SU-DHL-6 (cell line): ENCODE results near the gene LGALS9.

Source experiments
- H2AFZ ChIP-seq: fragments of 200-600 bp; sonication (generic); 2 replicates; pipeline ENCODE4 v1.6.1; 2014; ENCODE audit warnings: low read depth, mild to moderate bottlenecking, moderate library complexity, mixed read lengths, antibody characterized with exemption, low read length; ENCODE audit not compliant: severe bottlenecking
- H3F3A ChIP-seq: fragments of 200-600 bp; shearing (Covaris generic); 2 replicates; pipeline ENCODE4 v1.6.0; 2016; ENCODE audit warnings: antibody characterized with exemption, mild to moderate bottlenecking; ENCODE audit not compliant: insufficient read depth
- H3K27ac ChIP-seq: fragments of 200-600 bp; sonication (generic); 2 replicates; pipeline ENCODE4 v1.5.1; 2016; ENCODE audit warnings: low read depth, mild to moderate bottlenecking, low read length, moderate library complexity, mixed read lengths
- H3K27me3 ChIP-seq: fragments of 200-600 bp; sonication (generic), shearing (Covaris generic); 2 replicates; pipeline ENCODE4 v1.6.0; 2014; ENCODE audit warnings: mild to moderate bottlenecking, low read length
- H3K36me3 ChIP-seq: fragments of 200-600 bp; sonication (generic); 2 replicates; pipeline ENCODE4 v1.6.1; 2014; ENCODE audit warnings: mild to moderate bottlenecking, low read length, mixed read lengths
- H3K4me2 ChIP-seq: fragments of 300-600, 200-600 bp; shearing (Covaris generic), sonication (generic); 2 replicates; pipeline ENCODE4 v1.6.0; 2014; ENCODE audit warnings: low read length, low read depth, mild to moderate bottlenecking; ENCODE audit not compliant: poor library complexity, severe bottlenecking
- H3K4me3 ChIP-seq: fragments of 200-600 bp; sonication (generic); 2 replicates; pipeline ENCODE4 v1.5.1; 2014; ENCODE audit warnings: antibody characterized with exemption, low read length, mild to moderate bottlenecking, mixed read lengths; ENCODE audit not compliant: insufficient read depth, poor library complexity, severe bottlenecking
- H3K79me2 ChIP-seq: fragments of 200-600 bp; sonication (generic); 2 replicates; pipeline ENCODE4 v1.6.1; 2014; ENCODE audit warnings: mild to moderate bottlenecking, low read length, moderate library complexity; ENCODE audit not compliant: insufficient read depth
- H3K9ac ChIP-seq: fragments of 200-600 bp; sonication (generic); 2 replicates; pipeline ENCODE4 v1.7.0; 2014; ENCODE audit warnings: mild to moderate bottlenecking, low read length
- H3K9me2 ChIP-seq: fragments of 200-600 bp; sonication (generic); replicated peaks from 2 replicates; pipeline ENCODE4 v1.6.1; 2014; ENCODE audit warnings: low read length; ENCODE audit not compliant: insufficient read depth
- H3K9me3 ChIP-seq: fragments of 200-600 bp; sonication (generic); 2 replicates; pipeline ENCODE4 v1.6.1; 2014; ENCODE audit warnings: low read length, mixed read lengths; ENCODE audit not compliant: insufficient read depth
- H4K20me1 ChIP-seq: fragments of 200-600 bp; sonication (generic); 2 replicates; pipeline ENCODE4 v1.6.1; 2014; ENCODE audit warnings: low read depth, mild to moderate bottlenecking, antibody characterized with exemption, low read length, moderate library complexity, mixed read lengths
- CTCF ChIP-seq: fragments of 200-600 bp; sonication (generic); IDR thresholded peaks from one replicate; pipeline ENCODE4 v1.5.1; 2017; ENCODE audit warnings: antibody characterized with exemption, mild to moderate bottlenecking, low read length, moderate library complexity; ENCODE audit not compliant: insufficient read depth, poor library complexity, severe bottlenecking
- EZH2phosphoT487 ChIP-seq: fragments of 200-600 bp; sonication (generic), shearing (Covaris generic); conservative IDR thresholded peaks from 2 replicates; pipeline ENCODE4 v1.6.1; 2018; ENCODE audit warnings: mild to moderate bottlenecking, antibody characterized with exemption, low read length, moderate library complexity, mixed read lengths

The LGALS9 gene

GRCh38 chr17:27622986-27623385, 8.0 kb upstream of the LGALS9 start:
- Histone ChIP-seq H3K4me2 (no peak overlapping the region), H3K36me3 (no peaks in the 10 kb centered on the region), H2AFZ (no peak overlapping the region), H3K9ac (no peak overlapping the region), H4K20me1 (no peaks in the 10 kb centered on the region), H3K27me3 (no peaks in the 10 kb centered on the region), H3K9me2 (no peaks in the 10 kb centered on the region), H3K4me3 (no peak overlapping the region), H3K27ac (no peak overlapping the region), H3K79me2 (no peaks in the 10 kb centered on the region), H3F3A (no peaks in the 10 kb centered on the region), H3K9me3 (no peaks in the 10 kb centered on the region)
- TF ChIP-seq CTCF (no peak), EZH2phosphoT487 (no peak)

- Histone ChIP-seq H2AFZ (no peak overlapping the region), H3K4me2 (no peak overlapping the region), H3K36me3 (no peaks in the 10 kb centered on the region), H4K20me1 (no peaks in the 10 kb centered on the region), H3K27ac (no peak overlapping the region), H3K79me2 (no peaks in the 10 kb centered on the region), H3F3A (no peaks in the 10 kb centered on the region), H3K9ac (no peak overlapping the region), H3K27me3 (no peaks in the 10 kb centered on the region), H3K9me2 (no peaks in the 10 kb centered on the region), H3K9me3 (no peaks in the 10 kb centered on the region), H3K4me3 (no peak overlapping the region)
- no peak for TF ChIP-seq CTCF
- no peak for TF ChIP-seq EZH2phosphoT487
Measured at GRCh38 chr17:27623614-27624013, 7.4 kb upstream of the LGALS9 start.

- no peaks in the 10 kb centered on the region for H3K9me2 ChIP-seq
- no peak overlapping the region for H3K4me3 ChIP-seq
- H3K36me3 ChIP-seq, result no peaks in the 10 kb centered on the region
- H3F3A ChIP-seq, result no peaks in the 10 kb centered on the region
- H3K4me2 ChIP-seq, result no peak overlapping the region
- H3K9me3 ChIP-seq, result no peaks in the 10 kb centered on the region
- TF ChIP-seq EZH2phosphoT487 (no peak), CTCF (no peak)
- no peak overlapping the region for H2AFZ ChIP-seq
- H3K9ac ChIP-seq, result no peak overlapping the region
- no peaks in the 10 kb centered on the region for H4K20me1 ChIP-seq
- H3K79me2 ChIP-seq, result no peaks in the 10 kb centered on the region
- no peaks in the 10 kb centered on the region for H3K27me3 ChIP-seq
- no peak overlapping the region for H3K27ac ChIP-seq
Measured at GRCh38 chr17:27624539-27624938, 6.4 kb upstream of the LGALS9 start.

GRCh38 chr17:27625856-27626255, 5.1 kb upstream of the LGALS9 start:
- no peak for TF ChIP-seq EZH2phosphoT487
- H3K4me2 ChIP-seq, result no peak overlapping the region
- no peaks in the 10 kb centered on the region for H3K36me3 ChIP-seq
- no peaks in the 10 kb centered on the region for H3K27me3 ChIP-seq
- no peaks in the 10 kb centered on the region for H3K9me3 ChIP-seq
- no peak overlapping the region for H3K4me3 ChIP-seq
- H3K79me2 ChIP-seq, result no peaks in the 10 kb centered on the region
- H3K9ac ChIP-seq, result no peak overlapping the region
- H3K27ac ChIP-seq, result no peak overlapping the region
- H3F3A ChIP-seq, result no peaks in the 10 kb centered on the region
- no peaks in the 10 kb centered on the region for H4K20me1 ChIP-seq
- H3K9me2 ChIP-seq, result no peaks in the 10 kb centered on the region
- H2AFZ ChIP-seq, result no peak overlapping the region
